Endothelial cell (in vitro differentiated cells): ENCODE results near the gene GRM1. TPM values are rescaled to one million over a fixed set of nuclear protein-coding genes. Genes with fewer than 3 reads are reported as not detected.

Source experiments
- DNase-seq: peaks from one replicate; pipeline ENCODE4 v3.0.0; 2021; ENCODE audit warnings: low spot score
- H3K27ac Mint-ChIP-seq: one replicate; pipeline ENCODE4 v1.8.0; 2021; ENCODE audit warnings: mixed read lengths, inconsistent platforms; ENCODE audit not compliant: unreplicated experiment
- H3K27me3 Mint-ChIP-seq: one replicate; pipeline ENCODE4 v1.8.0; 2021; ENCODE audit warnings: mild to moderate bottlenecking, moderate library complexity, mixed read lengths, inconsistent platforms; ENCODE audit not compliant: unreplicated experiment
- H3K36me3 Mint-ChIP-seq: one replicate; pipeline ENCODE4 v1.8.0; 2021; ENCODE audit warnings: mild to moderate bottlenecking, low read depth, mixed read lengths, inconsistent platforms; ENCODE audit not compliant: unreplicated experiment
- H3K4me1 Mint-ChIP-seq: one replicate; pipeline ENCODE4 v1.8.0; 2021; ENCODE audit warnings: mild to moderate bottlenecking, mixed read lengths, inconsistent platforms; ENCODE audit not compliant: unreplicated experiment
- H3K4me3 Mint-ChIP-seq: one replicate; pipeline ENCODE4 v1.8.0; 2021; ENCODE audit warnings: mild to moderate bottlenecking, mixed read lengths, inconsistent platforms; ENCODE audit not compliant: unreplicated experiment
- H3K9me3 Mint-ChIP-seq: one replicate; pipeline ENCODE4 v1.8.0; 2021; ENCODE audit warnings: mixed read lengths, inconsistent platforms; ENCODE audit not compliant: unreplicated experiment
- CTCF ChIP-seq: fragments of 200-600 bp; sonication (generic); IDR thresholded peaks from one replicate; pipeline ENCODE4 v1.5.0; 2021; ENCODE audit warnings: antibody characterized with exemption; ENCODE audit not compliant: unreplicated experiment
- total RNA-seq: library from RNA; stranded (reverse); fragmentation: NEBNext Ultra II Directional; extraction: Animal tissue kit (Norgen Biotek cat#: 25700); gene quantifications from one replicate; pipeline ENCODE4 v1.2.1, GENCODE V29; 2021; ENCODE audit not compliant: unreplicated experiment

The GRM1 gene
- total RNA-seq, 1 donor from 2014 or later = 0.23 TPM

GRCh38 chr6:146066506-146066905 is 37.6 kb downstream of the GRM1 start:
- H3K27me3 Mint-ChIP-seq = peaks cover under 1% of the 10 kb centered on the region
- no peaks in the 10 kb centered on the region for H3K4me1 Mint-ChIP-seq
- H3K36me3 Mint-ChIP-seq = no peaks in the 10 kb centered on the region
- no peaks in the 10 kb centered on the region for H3K9me3 Mint-ChIP-seq
- H3K27ac Mint-ChIP-seq = no peak overlapping the region
- no peak for DNase-seq
- no peak overlapping the region for H3K4me3 Mint-ChIP-seq
- no peak for TF ChIP-seq CTCF

GRCh38 chr6:146071781-146072180 is 42.9 kb downstream of the GRM1 start:
- Mint-ChIP-seq H3K4me1 (no peaks in the 10 kb centered on the region), H3K4me3 (no peak overlapping the region), H3K27me3 (no peaks in the 10 kb centered on the region), H3K36me3 (no peaks in the 10 kb centered on the region), H3K9me3 (no peaks in the 10 kb centered on the region), H3K27ac (no peak overlapping the region)
- no peak for DNase-seq
- TF ChIP-seq CTCF = no peak

GRCh38 chr6:146077992-146078391 is 49.1 kb downstream of the GRM1 start:
- no peaks in the 10 kb centered on the region for H3K36me3 Mint-ChIP-seq
- DNase-seq = no peak
- no peak for TF ChIP-seq CTCF
- H3K4me3 Mint-ChIP-seq = no peak overlapping the region
- no peak overlapping the region for H3K27ac Mint-ChIP-seq
- no peaks in the 10 kb centered on the region for H3K9me3 Mint-ChIP-seq
- no peaks in the 10 kb centered on the region for H3K4me1 Mint-ChIP-seq
- H3K27me3 Mint-ChIP-seq = no peaks in the 10 kb centered on the region

GRCh38 chr6:146087386-146087785 is 58.5 kb downstream of the GRM1 start:
- Mint-ChIP-seq H3K36me3 (no peaks in the 10 kb centered on the region), H3K4me3 (no peak overlapping the region), H3K27ac (no peak overlapping the region), H3K9me3 (no peaks in the 10 kb centered on the region), H3K4me1 (no peaks in the 10 kb centered on the region), H3K27me3 (peaks cover 1% of the 10 kb centered on the region)
- TF ChIP-seq CTCF = no peak
- DNase-seq = no peak

- H3K27me3 Mint-ChIP-seq = peaks cover 1% of the 10 kb centered on the region
- DNase-seq = no peak
These were observed 61.6 kb downstream of the GRM1 start for GRCh38 chr6:146090474-146090873.

More at GRCh38 chr6:146090474-146090873, 61.6 kb downstream of the GRM1 start:
- Mint-ChIP-seq H3K9me3 (no peaks in the 10 kb centered on the region), H3K27ac (no peak overlapping the region), H3K4me3 (no peak overlapping the region), H3K4me1 (no peaks in the 10 kb centered on the region), H3K36me3 (no peaks in the 10 kb centered on the region)
- no peak for TF ChIP-seq CTCF
